ENCODE data around the gene EPHB1. TPM values are rescaled to one million over a fixed set of nuclear protein-coding genes. Genes with fewer than 3 reads are reported as not detected.

Gene EPHB1
- total RNA-seq, 2 donors from 2014 or later: 0.68 to 0.71 TPM

DNA sequence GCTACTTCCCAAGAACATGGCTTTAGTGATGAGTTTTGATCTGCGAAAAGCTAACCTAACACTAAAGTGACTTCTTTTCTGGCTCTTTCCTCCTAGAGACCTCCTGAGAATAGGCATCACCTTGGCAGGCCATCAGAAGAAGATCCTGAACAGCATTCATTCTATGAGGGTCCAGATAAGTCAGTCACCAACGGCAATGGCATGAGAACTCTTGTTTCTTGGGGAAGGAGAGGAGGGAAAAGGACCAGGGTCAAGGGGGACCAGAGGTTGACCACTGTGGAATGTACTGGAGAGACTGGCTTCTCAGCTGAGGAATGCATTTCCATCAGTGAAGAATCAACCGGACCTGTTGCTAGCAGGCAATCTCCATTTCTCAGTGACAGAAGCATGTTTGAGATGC lies 463.9 kb downstream of the EPHB1 start:
- no peaks in the 10 kb centered on the region for H3K36me3 ChIP-seq
- no peaks in the 10 kb centered on the region for H3K9me3 ChIP-seq
- no peak overlapping the region for H3K27ac ChIP-seq
- H3K4me3 ChIP-seq: no peak overlapping the region
- TF ChIP-seq, protein P1, sequence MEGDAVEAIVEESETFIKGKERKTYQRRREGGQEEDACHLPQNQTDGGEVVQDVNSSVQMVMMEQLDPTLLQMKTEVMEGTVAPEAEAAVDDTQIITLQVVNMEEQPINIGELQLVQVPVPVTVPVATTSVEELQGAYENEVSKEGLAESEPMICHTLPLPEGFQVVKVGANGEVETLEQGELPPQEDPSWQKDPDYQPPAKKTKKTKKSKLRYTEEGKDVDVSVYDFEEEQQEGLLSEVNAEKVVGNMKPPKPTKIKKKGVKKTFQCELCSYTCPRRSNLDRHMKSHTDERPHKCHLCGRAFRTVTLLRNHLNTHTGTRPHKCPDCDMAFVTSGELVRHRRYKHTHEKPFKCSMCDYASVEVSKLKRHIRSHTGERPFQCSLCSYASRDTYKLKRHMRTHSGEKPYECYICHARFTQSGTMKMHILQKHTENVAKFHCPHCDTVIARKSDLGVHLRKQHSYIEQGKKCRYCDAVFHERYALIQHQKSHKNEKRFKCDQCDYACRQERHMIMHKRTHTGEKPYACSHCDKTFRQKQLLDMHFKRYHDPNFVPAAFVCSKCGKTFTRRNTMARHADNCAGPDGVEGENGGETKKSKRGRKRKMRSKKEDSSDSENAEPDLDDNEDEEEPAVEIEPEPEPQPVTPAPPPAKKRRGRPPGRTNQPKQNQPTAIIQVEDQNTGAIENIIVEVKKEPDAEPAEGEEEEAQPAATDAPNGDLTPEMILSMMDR (IDR thresholded peaks at IDR 0.05): no peak
- ATAC-seq (ENCODE audit: insufficient number of reproducible peaks, low FRiP score, low read depth): no peak
- H3K27me3 ChIP-seq (replicated peaks; ENCODE audit: insufficient read depth): no peaks in the 10 kb centered on the region
- H3K4me1 ChIP-seq (ENCODE audit: control insufficient read depth in 1 of 2, low read depth in 2 of 2): no peaks in the 10 kb centered on the region
- no peak for DNase-seq (ENCODE audit: low spot score)

DNA sequence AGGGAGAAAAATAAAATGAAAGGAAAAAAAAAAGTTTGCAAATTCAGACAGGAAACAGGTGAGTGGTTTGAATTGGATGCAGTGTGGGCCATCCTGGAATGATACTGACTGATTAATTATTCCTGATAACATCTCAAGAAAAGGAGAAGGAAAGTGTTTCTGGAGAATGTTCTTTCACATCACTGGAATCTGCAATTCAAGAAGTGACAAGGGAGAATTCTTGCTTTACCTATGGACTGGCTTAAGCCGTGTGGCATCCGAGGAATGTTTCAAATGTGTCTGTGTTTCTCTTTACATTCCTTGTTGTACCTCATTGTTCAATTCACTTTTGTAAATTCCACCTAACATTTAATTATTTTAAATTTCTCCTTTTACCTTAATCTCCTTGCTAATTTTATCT lies 465.0 kb downstream of the EPHB1 start:
- no peaks in the 10 kb centered on the region for H3K27me3 ChIP-seq (replicated peaks; ENCODE audit: insufficient read depth)
- H3K27ac ChIP-seq: no peak overlapping the region
- no peaks in the 10 kb centered on the region for H3K4me1 ChIP-seq (ENCODE audit: control insufficient read depth in 1 of 2, low read depth in 2 of 2)
- H3K9me3 ChIP-seq: no peaks in the 10 kb centered on the region
- TF ChIP-seq, protein P1 (IDR thresholded peaks at IDR 0.05): no peak
- ATAC-seq (ENCODE audit: insufficient number of reproducible peaks, low FRiP score, low read depth): no peak
- H3K4me3 ChIP-seq: no peak overlapping the region
- H3K36me3 ChIP-seq: no peaks in the 10 kb centered on the region
- DNase-seq (ENCODE audit: low spot score): no peak

DNA sequence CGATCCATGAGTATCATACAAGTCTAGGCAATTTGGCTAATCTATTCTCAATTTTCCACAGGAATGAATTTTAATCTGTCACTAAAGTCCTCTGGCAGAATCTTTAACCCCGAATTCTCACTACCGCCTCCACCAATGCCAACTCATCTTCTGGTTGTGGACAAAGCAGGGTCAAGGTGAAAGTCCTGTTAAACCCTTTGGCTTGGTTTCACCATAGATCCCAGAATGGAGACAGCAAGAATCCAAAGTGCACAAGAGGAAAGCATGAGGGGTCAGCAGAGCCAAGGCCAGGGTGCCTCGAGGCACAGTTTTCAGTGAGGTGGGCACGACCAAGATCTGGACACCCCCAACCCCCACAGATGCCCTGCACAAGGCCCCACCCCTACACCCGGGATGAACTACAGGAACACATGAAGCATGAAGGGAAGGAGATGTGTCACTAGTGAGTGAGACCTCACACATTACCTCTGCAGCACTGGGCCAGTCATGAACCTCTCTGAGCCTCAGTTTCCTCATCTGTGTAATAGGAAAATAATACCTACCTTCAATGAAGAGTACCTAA lies 466.2 kb downstream of the EPHB1 start:
- Histone ChIP-seq H3K9me3 (no peaks in the 10 kb centered on the region), H3K27ac (no peak overlapping the region), H3K4me1 (ENCODE audit: control insufficient read depth in 1 of 2, low read depth in 2 of 2) (no peaks in the 10 kb centered on the region), H3K4me3 (no peak overlapping the region), H3K27me3 (replicated peaks; ENCODE audit: insufficient read depth) (no peaks in the 10 kb centered on the region), H3K36me3 (no peaks in the 10 kb centered on the region)
- DNase-seq (ENCODE audit: low spot score): no peak
- no peak for ATAC-seq (ENCODE audit: insufficient number of reproducible peaks, low FRiP score, low read depth)
- TF ChIP-seq, protein P1 (IDR thresholded peaks at IDR 0.05): no peak

DNA sequence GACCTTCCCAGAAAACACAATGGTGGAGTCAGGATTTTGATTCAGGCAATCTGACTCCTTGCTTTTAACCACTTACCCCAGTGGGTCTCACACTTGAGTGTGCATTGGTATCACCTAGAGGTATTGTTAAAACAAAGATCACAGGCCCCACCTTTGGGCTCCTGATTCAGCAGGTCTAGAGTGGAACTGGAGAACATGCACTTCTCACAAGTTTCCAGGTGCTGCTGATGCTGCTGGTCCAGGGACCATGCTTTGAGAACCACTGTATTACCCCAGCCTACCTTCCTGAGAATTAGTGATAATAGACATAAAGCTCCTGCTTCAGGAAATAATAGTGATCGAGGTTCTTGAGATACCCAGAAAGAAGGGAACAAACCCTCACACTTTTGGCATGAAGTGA lies 466.9 kb downstream of the EPHB1 start:
- DNase-seq (ENCODE audit: low spot score): no peak
- Histone ChIP-seq H3K27ac (no peak overlapping the region), H3K27me3 (replicated peaks; ENCODE audit: insufficient read depth) (no peaks in the 10 kb centered on the region), H3K4me3 (no peak overlapping the region), H3K4me1 (ENCODE audit: control insufficient read depth in 1 of 2, low read depth in 2 of 2) (no peaks in the 10 kb centered on the region), H3K36me3 (no peaks in the 10 kb centered on the region), H3K9me3 (no peaks in the 10 kb centered on the region)
- ATAC-seq (ENCODE audit: insufficient number of reproducible peaks, low FRiP score, low read depth): no peak
- TF ChIP-seq, protein P1 (IDR thresholded peaks at IDR 0.05): no peak

DNA sequence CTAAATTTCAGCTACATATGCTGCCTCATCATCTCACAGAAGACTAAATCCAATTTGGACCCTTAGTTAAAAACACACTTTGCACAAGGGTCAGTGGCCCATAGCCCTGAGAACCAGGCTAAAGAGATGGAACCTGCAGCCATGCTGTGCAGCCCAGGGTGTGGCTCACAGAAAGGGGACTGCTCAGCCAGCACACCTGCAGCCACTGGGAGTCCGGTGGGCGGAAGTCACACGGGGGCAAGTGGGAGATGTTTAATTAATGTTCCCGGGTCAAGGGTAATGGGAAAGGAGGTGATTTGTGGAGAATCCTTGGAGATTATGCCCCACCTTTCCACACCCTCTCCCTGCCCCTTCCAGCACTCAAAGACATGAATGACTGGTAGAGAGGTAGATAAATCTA lies 467.4 kb downstream of the EPHB1 start:
- DNase-seq (ENCODE audit: low spot score): no peak

More for the DNA sequence above, 467.4 kb downstream of the EPHB1 start:
- TF ChIP-seq, protein P1 (IDR thresholded peaks at IDR 0.05): no peak
- H3K36me3 ChIP-seq: no peaks in the 10 kb centered on the region
- H3K27ac ChIP-seq: no peak overlapping the region
- no peaks in the 10 kb centered on the region for H3K9me3 ChIP-seq
- no peaks in the 10 kb centered on the region for H3K4me1 ChIP-seq (ENCODE audit: control insufficient read depth in 1 of 2, low read depth in 2 of 2)
- ATAC-seq (ENCODE audit: insufficient number of reproducible peaks, low FRiP score, low read depth): no peak
- no peak overlapping the region for H3K4me3 ChIP-seq
- no peaks in the 10 kb centered on the region for H3K27me3 ChIP-seq (replicated peaks; ENCODE audit: insufficient read depth)
